IPS-20b (cell line): ENCODE data around the gene ROCK2.

ENCODE experiments used
- H3K27ac ChIP-seq: one replicate; pipeline ENCODE4 v1.5.1; 2013; ENCODE audit warnings: low read length
- H3K27me3 ChIP-seq: 2 replicates; pipeline ENCODE4 v1.6.1; 2013; ENCODE audit warnings: mild to moderate bottlenecking, low read length, inconsistent platforms; ENCODE audit not compliant: insufficient read depth
- H3K36me3 ChIP-seq: 2 replicates; pipeline ENCODE4 v1.6.1; 2013; ENCODE audit warnings: low read depth, mild to moderate bottlenecking, inconsistent platforms, low read length, moderate library complexity; ENCODE audit not compliant: insufficient read depth
- H3K4me1 ChIP-seq: 2 replicates; pipeline ENCODE4 v1.6.1; 2013; ENCODE audit warnings: mild to moderate bottlenecking, control low read depth, inconsistent platforms, low read length, moderate library complexity; ENCODE audit not compliant: insufficient read depth
- H3K4me3 ChIP-seq: 2 replicates; pipeline ENCODE4 v1.5.1; 2013; ENCODE audit warnings: mild to moderate bottlenecking, low read length, inconsistent platforms
- H3K9ac ChIP-seq: 2 replicates; pipeline ENCODE4 v1.6.1; 2013; ENCODE audit warnings: low read depth, mild to moderate bottlenecking, inconsistent platforms, low read length, moderate library complexity
- H3K9me3 ChIP-seq: 2 replicates; pipeline ENCODE4 v1.6.1; 2013; ENCODE audit warnings: mild to moderate bottlenecking, low read depth, low read length, inconsistent platforms; ENCODE audit not compliant: insufficient read depth

Gene ROCK2

DNA sequence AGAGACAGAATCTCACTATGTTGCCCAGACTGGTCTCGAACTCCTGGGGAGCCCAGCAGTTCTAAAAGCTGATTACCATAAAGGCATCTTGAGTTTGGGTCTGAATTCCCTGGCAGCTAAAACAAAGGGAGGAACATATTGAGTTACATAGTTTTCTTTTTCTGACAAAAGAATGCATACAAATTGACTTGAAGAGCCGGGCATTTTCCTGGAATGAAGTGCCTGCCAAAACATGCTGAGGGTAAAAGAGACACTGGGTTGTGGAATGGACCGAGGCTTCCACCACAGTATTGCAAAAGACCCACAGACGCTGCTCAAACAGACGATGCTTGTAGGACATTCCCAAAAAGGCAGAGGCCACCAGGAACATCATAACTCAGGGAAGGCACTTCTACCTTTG is 35.1 kb upstream of the ROCK2 start:
- Histone ChIP-seq H3K36me3 (no peaks in the 10 kb centered on the region), H3K27ac (no peak overlapping the region), H3K4me3 (no peak overlapping the region), H3K27me3 (no peaks in the 10 kb centered on the region), H3K4me1 (peaks cover 3% of the 10 kb centered on the region), H3K9ac (no peak overlapping the region), H3K9me3 (no peaks in the 10 kb centered on the region)

DNA sequence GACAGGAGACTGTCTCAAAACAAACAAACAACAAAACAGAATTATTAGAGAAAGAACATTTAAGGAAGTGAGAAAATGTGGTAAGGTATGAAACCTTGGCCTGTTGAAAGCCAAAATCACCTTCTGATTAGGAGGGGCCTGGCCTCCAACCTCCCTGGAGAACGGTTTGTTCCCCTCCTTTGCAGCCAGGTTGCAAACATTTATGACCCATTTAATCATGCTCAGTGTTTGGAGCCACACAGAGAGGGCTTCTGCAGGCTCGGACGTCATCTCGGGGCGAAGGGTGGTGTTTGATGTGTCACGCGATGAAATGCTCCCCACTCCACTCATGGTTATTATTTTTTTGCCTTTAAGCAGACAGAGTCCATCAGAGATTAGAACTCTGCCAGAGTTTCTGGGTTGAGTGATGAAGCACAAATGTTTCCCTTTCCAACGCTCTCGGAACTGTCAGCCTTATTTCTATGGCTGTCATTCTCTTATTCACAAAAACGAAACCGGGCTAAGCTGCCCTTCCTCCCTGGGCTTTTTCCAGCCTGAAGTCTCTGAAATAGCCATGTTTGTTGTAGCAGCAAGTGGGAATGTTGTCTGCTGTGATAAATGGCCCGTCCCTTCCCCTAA is 33.6 kb upstream of the ROCK2 start:
- H3K4me3 ChIP-seq = no peak overlapping the region
- no peak overlapping the region for H3K9ac ChIP-seq
- H3K9me3 ChIP-seq = no peaks in the 10 kb centered on the region
- H3K27me3 ChIP-seq = no peaks in the 10 kb centered on the region
- H3K36me3 ChIP-seq = no peaks in the 10 kb centered on the region
- H3K27ac ChIP-seq = no peak overlapping the region
- peaks cover 3% of the 10 kb centered on the region for H3K4me1 ChIP-seq

DNA sequence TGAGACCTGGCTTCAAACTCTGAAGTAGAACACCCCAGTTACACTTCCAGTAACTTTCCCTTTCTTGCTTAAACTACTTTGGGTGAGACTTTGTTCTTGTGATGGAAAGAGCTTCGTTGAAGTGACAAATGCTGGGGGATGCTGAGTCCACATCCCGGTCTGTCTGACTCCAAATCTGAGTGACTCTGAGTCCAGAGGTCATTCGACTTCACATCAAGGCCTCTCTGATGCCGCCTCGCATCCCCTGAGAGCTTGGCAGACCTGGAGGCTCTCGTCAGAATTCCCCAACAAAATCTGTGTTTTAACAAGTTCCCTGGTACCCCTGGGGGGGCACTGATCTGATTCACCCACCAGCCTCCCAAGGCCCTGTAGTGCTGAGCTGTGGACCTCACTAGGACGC is 31.6 kb upstream of the ROCK2 start:
- H3K4me3 ChIP-seq = no peak overlapping the region
- no peak overlapping the region for H3K27ac ChIP-seq
- no peaks in the 10 kb centered on the region for H3K27me3 ChIP-seq
- H3K4me1 ChIP-seq = peaks cover 3% of the 10 kb centered on the region
- H3K9ac ChIP-seq = no peak overlapping the region
- no peaks in the 10 kb centered on the region for H3K9me3 ChIP-seq
- no peaks in the 10 kb centered on the region for H3K36me3 ChIP-seq

DNA sequence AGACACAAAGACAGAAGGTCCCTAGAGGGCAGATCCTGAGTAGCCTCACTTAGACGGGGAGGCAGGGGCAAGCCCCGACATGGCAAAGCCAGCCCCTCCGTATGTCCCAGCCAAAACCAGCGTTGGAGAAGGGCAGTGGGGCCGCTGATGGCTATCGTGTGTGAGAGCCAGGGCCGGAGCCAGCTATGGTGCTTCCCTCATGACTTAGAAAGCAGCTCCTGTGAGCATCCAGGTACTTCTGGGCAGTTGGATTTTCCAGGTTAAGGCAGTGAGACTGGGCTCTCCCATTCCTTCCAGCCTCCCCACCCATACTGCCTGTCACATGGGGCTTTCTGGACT is 31.2 kb upstream of the ROCK2 start:
- no peak overlapping the region for H3K9ac ChIP-seq
- no peaks in the 10 kb centered on the region for H3K36me3 ChIP-seq
- no peaks in the 10 kb centered on the region for H3K27me3 ChIP-seq
- no peak overlapping the region for H3K27ac ChIP-seq
- peaks cover 3% of the 10 kb centered on the region for H3K4me1 ChIP-seq
- no peaks in the 10 kb centered on the region for H3K9me3 ChIP-seq
- no peak overlapping the region for H3K4me3 ChIP-seq

DNA sequence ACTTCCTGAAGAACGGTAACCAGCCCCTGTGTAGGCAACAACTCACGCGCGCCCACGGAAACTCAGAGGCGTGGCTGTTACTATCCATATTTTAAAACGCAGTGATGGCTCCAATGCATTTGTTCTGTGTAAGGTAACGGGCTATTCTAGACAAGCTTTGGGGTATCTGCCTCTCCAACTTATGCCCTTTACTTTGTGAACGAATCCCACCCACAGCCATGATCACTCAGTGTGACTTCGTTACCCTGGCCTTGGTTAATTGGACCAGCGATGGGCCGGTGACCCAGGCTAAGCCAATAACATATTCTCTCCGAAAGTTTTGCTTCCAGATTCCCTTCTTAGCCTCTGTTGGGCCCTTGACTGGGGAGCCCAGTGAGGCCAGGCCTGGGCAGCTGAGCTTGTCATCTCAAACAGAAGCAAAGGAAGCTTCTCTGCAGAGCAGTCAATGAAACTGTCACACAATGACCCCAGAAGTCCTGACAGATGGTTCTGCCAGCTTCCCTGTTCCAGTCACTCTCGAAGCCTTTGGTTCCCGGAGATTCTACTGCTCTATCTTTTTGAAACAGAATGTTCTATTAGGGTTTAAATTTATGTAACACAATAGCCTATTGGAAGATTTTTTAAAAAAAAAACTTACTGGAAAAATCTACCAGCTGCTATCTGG is 30.7 kb upstream of the ROCK2 start:
- H3K9ac ChIP-seq = no peak overlapping the region
- H3K36me3 ChIP-seq = no peaks in the 10 kb centered on the region
- H3K9me3 ChIP-seq = no peaks in the 10 kb centered on the region
- H3K4me1 ChIP-seq = peaks cover 3% of the 10 kb centered on the region
- no peak overlapping the region for H3K27ac ChIP-seq
- H3K4me3 ChIP-seq = no peak overlapping the region
- H3K27me3 ChIP-seq = no peaks in the 10 kb centered on the region

DNA sequence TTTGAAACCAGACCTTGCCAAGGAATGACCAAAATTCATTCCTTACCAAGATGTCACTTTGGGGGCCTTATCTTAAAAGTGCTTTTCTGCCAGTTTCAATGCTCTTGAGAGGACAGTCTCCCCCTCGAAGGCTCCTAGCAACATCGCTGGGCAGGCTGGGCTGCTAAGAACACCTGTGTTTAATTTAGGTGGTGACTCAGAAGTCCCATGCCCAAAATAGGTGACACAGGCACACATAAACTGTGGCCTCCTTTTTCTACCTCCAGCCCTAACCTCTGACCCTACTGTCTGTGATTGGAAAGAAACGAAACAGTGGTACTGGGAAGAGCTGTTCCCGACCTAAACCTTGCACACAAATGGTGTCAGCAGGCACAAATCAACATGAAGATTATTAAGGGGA is 28.7 kb upstream of the ROCK2 start:
- H3K9me3 ChIP-seq = no peaks in the 10 kb centered on the region
- no peak overlapping the region for H3K9ac ChIP-seq
- H3K27me3 ChIP-seq = no peaks in the 10 kb centered on the region
- H3K4me3 ChIP-seq = no peak overlapping the region
- H3K36me3 ChIP-seq = no peaks in the 10 kb centered on the region
- no peak overlapping the region for H3K27ac ChIP-seq
- H3K4me1 ChIP-seq = no peaks in the 10 kb centered on the region; the same call in 1 of the 2 replicates

DNA sequence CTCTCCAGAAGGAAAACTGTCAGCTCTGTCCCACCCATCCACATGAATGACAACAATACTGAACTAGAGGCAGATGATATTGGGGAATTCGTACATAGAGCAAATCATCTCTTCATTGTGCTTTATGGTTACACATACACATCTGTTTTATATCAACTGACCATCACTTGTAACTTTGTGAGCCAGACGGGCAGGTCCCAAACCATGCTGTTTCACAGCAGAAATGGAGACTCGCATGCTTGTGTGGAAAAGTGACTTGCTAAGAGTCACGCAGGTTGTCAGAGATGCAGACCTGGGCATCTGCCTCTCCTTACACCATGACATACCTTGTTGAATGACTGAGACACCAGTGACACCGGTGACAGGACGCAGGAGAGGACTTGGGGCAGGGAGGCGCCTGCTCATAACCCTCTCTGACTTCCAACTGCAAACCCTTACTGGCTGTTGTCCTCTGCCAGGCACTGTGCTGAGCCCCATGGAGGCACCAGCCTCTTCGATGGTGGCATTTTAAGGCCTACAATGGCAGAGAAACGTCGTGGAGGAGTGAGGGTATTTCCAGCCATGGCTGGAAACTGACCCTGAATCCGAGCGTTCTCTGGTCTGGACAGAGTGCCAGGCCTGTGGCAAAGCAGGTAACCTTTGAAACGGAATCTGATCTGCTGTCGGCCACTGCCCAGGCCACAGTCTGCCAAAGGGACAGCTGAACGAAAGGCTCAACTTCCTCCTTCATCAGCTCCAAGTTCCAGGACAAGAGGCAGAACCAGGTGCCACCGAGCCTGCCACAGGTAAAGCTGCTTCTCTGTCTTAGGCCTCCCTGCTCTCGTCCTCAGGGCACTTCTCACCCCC is 26.9 kb upstream of the ROCK2 start:
- Histone ChIP-seq H3K9ac (no peak overlapping the region), H3K27ac (no peak overlapping the region), H3K36me3 (no peaks in the 10 kb centered on the region), H3K4me3 (no peak overlapping the region), H3K4me1 (no peaks in the 10 kb centered on the region; the same call in 1 of the 2 replicates), H3K9me3 (no peaks in the 10 kb centered on the region), H3K27me3 (no peaks in the 10 kb centered on the region)

DNA sequence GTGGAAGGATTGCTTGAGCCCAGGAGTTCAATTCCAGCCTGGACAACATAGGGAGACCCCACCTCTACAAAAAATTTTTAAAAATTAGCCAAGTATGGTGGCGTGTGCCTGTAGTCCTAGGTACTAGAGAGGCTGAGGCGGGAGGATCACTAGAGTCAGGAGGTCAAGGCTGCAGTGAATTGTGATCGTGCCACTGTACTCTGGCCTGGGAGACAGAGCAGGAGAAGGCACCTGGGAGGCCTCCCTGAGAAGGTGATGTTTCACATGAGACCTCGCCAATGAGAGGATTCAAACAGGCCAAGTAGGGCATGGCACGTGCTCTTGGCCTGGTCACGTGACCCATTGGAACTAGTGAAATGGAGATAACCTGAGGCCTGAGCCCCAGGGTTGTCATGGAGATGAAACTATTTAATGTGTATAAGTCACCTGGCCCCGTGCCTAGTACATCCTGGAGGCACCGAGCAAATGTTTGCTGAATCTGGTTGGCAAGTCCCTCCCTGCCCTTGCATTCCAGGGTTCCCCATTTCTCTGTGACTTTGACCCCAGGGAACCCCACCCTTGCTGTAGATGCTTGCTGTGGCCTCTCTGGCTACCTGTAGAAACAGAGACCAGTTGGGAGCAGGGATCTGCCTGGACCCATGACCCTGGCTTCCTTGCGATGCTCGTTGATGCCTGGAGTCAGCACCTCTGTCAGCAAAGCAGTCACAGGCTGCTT is 26.1 kb upstream of the ROCK2 start:
- no peak overlapping the region for H3K9ac ChIP-seq
- H3K4me3 ChIP-seq = no peak overlapping the region
- H3K4me1 ChIP-seq = no peaks in the 10 kb centered on the region; the same call in 1 of the 2 replicates
- no peak overlapping the region for H3K27ac ChIP-seq
- no peaks in the 10 kb centered on the region for H3K9me3 ChIP-seq
- H3K27me3 ChIP-seq = no peaks in the 10 kb centered on the region
- no peaks in the 10 kb centered on the region for H3K36me3 ChIP-seq

DNA sequence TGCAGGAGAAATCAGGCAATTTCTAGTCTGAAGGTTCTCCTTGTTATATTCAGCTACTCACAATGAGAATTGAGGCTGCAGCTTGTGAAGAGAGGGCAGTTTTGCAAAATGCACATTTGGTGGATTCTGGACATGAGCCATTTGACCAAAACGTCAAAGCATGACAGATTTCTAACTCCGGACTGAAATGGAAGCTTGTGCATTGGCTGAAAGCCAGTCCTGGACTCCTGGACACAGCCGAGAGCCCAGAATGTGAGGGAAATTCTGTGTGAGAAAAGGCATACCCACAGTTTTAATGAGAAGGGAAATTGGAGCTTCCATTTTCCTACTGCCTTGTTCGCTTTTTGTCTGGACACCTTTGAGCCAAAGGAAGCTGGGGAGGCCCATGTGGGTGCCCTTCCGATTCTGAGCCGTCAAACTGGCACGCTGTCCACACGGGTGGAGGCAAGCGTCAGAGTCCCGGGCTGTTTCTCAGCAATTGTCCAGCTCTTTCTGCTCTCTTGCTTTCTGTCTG is 23.7 kb upstream of the ROCK2 start:
- H3K36me3 ChIP-seq = no peaks in the 10 kb centered on the region
- H3K9me3 ChIP-seq = no peaks in the 10 kb centered on the region
- no peaks in the 10 kb centered on the region for H3K27me3 ChIP-seq
- no peak overlapping the region for H3K27ac ChIP-seq
- no peak overlapping the region for H3K4me3 ChIP-seq
- no peak overlapping the region for H3K9ac ChIP-seq
- no peaks in the 10 kb centered on the region for H3K4me1 ChIP-seq

DNA sequence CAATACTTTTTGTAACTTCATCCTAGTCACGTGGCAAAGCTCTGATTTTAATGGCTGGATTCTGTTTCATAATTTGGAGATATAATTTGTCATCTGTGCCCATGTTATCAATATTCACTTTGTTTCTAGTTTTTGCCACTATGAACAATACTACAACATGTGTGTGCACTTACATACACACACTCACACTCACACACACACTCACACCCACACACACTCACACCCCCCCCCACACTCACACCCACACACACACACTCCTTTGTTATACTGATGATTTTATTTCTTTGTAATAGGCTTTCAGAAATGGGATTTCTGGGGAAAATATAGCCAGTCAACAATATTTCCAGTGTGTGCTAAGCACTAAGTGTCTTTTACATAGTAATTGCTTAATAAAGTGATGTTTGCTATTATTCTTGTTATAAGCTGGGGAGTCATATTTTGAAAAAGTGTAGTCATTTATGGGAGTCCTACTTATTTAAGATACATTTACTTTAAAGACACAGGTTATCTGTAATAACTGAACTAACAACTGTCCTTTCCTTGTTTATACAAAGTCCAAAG is 22.8 kb upstream of the ROCK2 start:
- Histone ChIP-seq H3K4me3 (no peak overlapping the region), H3K27me3 (no peaks in the 10 kb centered on the region), H3K27ac (no peak overlapping the region), H3K4me1 (no peaks in the 10 kb centered on the region), H3K9me3 (no peaks in the 10 kb centered on the region), H3K9ac (no peak overlapping the region), H3K36me3 (no peaks in the 10 kb centered on the region)

DNA sequence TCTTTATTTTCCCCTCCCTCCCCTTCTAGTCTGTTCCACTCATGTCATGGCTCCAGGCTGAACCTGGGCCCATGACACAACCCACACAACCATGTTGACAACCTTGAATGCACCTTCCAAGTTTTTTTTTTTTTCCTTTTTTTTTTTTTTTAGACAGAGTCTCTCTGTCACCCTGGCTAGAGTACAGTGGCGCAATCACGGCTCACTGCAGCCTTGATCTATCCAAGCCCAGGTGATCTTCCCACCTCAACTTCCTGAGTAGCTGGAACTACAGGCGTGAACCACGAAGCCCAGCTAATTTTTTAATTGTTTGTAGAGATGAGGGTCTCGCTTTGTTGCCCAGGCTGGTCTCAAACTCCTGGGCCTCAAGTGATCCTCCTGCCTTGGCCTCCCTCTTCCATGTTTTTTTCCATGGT is 21.9 kb upstream of the ROCK2 start:
- Histone ChIP-seq H3K9ac (no peak overlapping the region), H3K4me3 (no peak overlapping the region), H3K27me3 (no peaks in the 10 kb centered on the region), H3K4me1 (no peaks in the 10 kb centered on the region), H3K27ac (no peak overlapping the region), H3K9me3 (no peaks in the 10 kb centered on the region), H3K36me3 (no peaks in the 10 kb centered on the region)
